ENCODE data around the gene FMN1.

The FMN1 gene

DNA sequence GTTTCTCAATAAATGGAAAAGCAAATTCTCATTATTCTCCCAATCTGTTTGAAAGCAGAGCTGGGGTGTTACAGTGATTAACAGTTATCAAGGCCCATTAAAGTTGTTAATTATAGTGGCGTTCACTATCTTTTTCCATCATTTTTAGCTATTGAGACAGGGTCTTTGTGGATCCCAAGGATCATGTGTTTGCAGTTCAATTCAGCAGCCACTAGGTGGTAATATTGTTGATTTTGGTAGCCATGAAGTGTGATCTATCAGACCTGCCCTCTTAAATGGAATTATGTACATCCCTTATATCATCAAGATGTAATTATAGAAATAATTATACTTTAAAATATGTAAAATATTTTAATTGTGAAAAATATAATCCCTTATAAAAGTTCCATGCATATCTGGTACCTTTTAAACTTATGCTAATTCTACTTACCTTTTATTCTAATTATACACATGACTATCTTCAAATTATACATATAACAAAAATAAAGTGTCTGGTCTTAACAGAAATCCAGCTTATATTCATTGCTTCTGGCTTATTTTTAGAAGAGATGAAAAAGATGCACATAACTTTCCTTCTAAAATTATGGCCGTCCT is 350.3 kb downstream of the FMN1 start:
- no peak for DNase-seq

GRCh38 chr15:32843219-32843815 is 351.2 kb downstream of the FMN1 start:
- DNase-seq = no peak

- no peak for DNase-seq
Observed at GRCh38 chr15:32842081-32842480, 352.4 kb downstream of the FMN1 start.

DNA sequence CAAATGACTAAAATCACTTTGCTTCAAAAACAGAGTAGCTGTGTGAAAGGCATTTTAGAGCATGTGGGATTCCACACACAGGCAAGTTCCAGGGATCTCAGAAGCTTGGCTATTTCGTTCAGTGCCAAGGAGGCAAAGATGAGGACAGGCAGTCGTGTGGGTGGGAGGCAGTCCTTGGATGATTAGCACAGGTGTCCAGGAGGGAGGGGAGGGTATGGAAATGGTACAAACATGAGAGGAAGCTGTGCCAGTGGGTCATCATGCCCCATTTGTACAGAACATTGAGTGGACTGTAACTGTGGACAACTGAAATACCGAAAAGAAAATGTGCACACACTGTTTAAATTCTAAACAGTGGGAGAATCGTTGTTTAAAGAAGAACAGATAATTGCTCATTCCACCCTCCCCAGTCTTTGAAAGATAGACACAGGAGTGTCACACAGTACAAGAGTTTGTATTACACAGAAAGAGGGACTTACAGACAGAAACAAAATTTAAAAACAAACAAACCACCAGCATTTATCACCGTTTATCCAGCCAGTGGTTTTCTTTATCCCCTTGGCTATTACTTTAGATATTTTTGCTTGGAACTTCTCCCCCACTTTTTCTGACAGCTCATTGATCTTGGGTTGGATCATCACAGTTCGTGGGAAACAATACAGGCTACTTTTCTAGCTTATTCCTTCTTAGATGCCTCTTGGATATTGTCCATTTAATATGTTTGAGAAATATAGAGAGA is 353.8 kb downstream of the FMN1 start:
- no peak for DNase-seq

GRCh38 chr15:32838820-32839219 is 355.7 kb downstream of the FMN1 start:
- DNase-seq = no peak

- DNase-seq = no peak
Observed at GRCh38 chr15:32838338-32838737, 356.2 kb downstream of the FMN1 start.

DNA sequence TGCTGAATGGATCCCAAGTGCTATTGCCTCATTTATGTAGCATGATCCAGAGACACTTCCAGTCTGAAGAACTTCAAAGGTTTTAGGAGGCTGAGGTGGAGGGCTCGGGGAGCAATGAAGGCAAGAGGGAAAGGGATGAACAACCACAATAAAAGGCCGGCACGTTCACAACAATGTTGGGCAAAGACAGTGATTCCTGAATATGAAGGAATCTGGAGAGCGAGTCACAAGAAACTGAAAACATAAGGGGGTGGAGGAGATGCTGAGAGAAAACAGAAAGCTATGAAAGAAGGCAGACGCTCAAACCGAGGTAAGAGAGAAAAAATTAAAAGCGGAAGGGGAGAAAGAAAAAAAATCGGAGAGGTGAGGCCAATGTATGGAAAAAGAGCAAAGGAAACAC is 356.6 kb downstream of the FMN1 start:
- DNase-seq = no peak

DNA sequence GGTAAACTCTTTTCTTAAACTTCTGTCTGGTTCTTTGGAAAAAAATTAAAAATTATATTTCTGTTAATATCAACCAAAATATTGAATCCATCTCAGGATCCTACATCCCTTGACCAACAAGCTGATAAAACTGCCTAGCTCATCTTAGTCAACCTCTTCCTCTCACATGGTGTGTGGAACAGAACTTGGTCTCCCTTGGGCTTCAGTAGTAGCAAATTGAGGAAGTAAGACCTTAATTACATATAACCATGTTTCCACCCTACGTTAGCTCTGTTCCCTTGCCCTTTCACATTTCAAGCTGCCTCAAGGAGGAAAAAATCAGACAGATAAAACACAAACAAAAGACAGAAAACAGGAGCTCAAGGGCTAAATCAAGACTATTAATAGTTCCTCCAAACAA is 360.4 kb downstream of the FMN1 start:
- peak in 1 of 2 donors; percentile 12 for DNase-seq

- DNase-seq = no peak
Observed at GRCh38 chr15:32833379-32833821, 361.1 kb downstream of the FMN1 start.

GRCh38 chr15:32831485-32831884 is 363.0 kb downstream of the FMN1 start:
- no peak for DNase-seq

DNA sequence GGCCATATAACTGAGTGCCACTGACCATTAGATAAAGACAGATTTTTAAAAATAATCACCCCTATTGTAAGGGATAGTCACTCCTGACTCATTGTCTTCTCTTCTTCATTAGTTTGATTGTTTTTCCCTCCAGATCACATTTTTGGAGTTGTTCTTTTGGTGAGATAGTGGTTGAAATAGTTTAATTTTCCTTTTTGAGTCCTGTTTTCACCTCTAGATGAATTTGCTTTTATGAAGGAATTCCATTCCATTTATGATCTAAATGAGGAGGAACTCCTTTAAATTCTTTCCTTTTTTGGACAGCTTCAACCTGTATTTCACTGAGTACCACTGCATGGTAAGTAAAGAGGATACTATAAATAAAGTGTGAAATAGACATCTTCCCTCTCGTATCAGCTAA is 364.3 kb downstream of the FMN1 start:
- no peak for DNase-seq

DNA sequence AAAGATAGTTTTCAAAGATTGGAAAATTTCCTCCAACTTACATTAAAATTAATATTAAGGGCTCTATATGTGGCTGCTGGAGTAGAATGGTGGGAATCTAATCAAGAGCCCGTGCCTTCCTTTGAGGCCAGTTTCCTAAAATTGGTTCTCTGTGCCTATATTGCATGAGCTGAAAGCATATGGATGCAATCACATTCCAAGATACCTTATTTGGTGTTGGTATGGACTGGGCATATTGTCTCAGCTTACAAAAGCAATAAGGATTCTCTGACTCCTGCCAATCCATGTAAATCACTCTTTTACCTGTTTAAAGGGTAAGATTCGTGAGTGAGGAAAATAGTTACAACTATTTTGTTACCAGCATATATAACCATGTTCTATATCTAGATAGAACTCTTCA is 365.1 kb downstream of the FMN1 start:
- no peak for DNase-seq

- no peak for DNase-seq
Observed at GRCh38 chr15:32828507-32829186, 365.9 kb downstream of the FMN1 start.

GRCh38 chr15:32826685-32827084 is 367.8 kb downstream of the FMN1 start:
- no peak for DNase-seq

- DNase-seq = no peak
Observed at GRCh38 chr15:32825219-32825618, 369.3 kb downstream of the FMN1 start.

- no peak for DNase-seq
Observed at GRCh38 chr15:32824777-32825176, 369.7 kb downstream of the FMN1 start.

GRCh38 chr15:32823750-32824149 is 370.8 kb downstream of the FMN1 start:
- DNase-seq = no peak

GRCh38 chr15:32822739-32823138 is 371.8 kb downstream of the FMN1 start:
- DNase-seq = no peak

DNA sequence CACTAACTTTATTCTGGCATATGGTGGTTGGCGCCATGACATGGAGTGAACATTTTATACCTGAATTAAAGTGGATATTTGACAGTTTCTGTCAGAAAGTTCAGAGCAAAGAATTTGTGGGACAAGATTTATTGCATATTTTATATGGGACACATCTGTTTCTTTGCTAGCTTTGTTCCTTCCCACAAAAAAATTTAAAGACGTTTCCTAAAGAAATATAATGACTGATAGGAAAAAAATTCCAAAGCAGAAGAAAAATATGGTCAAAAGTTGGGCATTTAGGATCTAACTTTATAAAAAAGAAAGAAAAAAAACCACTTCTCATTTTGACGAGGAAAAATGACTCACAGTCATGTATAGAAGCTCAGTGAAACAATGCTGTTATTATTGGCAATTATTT is 375.1 kb downstream of the FMN1 start:
- no peak for DNase-seq

DNA sequence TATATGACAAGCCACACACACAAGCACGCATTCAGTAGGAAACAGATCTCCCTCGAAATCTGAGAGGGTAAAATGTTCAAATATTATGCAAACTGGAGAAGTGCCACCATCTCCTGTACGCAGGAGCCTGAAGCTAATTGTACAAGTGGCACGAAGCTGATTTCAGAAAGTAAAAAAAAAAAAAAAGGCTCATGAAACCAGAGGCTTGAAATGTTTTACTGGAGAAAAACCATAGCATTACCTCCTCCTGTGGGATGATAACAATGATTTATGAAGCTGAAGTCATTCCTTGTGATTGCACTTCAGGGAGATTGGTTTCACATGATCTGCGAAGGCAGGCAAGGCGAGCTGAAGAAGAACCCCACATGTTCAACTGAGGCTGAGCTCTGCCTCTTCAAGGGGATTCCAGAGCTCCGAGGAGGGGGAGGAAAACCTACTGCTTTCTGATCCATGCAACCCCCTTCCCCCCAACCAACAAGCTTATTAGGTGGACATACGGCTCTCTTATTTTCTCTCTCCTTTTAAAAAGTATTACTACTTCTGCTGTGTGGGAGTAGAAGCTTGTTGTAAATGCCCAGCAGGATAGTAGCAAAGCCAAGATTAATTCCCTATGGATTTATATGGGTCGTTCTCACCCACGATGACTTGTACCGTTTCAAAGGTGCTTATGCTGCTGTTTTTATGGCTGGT is 375.6 kb downstream of the FMN1 start:
- DNase-seq = no peak

DNA sequence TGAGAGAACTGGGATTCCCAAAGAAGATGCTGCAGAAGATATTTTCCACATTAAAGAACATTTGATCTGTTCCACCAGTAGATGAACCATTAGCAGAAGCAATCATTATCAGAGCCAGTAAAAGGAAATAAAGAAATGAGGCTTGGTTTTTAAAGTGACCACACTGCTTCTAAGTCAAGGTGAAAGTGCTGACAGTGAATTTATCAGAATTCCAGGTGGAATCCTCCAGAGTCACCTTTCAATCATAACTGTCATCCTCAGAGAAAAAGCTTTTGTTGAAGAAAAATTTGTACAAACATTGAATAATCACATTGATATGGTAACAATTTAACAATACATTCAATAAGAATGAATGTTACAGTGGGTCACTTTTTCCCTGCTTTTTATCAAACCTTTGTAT is 376.9 kb downstream of the FMN1 start:
- no peak for DNase-seq

- DNase-seq = no peak
Observed at GRCh38 chr15:32807331-32807730, 387.2 kb downstream of the FMN1 start.

DNA sequence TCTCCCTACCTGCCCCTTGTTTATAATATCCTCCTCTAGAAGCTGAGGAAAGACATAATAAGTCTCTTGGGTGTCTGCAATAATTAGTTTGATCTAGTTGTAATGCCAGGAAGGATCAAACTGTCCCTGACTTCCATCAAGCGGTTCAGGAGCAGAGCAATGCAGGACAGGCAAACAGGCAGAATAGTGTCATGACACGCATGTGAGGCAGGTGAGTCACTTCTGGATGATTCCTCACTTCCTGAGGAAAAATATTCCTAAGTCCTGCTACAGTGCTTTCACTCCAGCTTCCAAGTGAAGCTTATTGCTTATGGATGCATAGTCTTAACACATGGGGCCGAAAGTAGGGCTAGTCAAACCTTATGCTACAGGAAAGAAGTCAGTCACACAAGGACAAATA is 390.9 kb downstream of the FMN1 start:
- DNase-seq = no peak

All from CD4-positive, alpha-beta T cell treated with Interleukin-4 for 1 hour (primary cell).